Stimulated activated CD4-positive, alpha-beta T cell treated with anti-CD3 and anti-CD28 coated beads, Interleukin-1b, Interleukin-23, amount 100 ng/mL, for 48 hours (primary cell): ENCODE data around the gene ZNF605.
"Not testable (repeated sequence)": the region's sequence is repeated elsewhere in the genome, so short reads cannot be mapped to it uniquely, and the experiment has no call there.

Experiments used
- DNase-seq: peaks from one replicate; pipeline ENCODE4 v3.0.0-alpha.2; 2020

ZNF605 gene

DNA sequence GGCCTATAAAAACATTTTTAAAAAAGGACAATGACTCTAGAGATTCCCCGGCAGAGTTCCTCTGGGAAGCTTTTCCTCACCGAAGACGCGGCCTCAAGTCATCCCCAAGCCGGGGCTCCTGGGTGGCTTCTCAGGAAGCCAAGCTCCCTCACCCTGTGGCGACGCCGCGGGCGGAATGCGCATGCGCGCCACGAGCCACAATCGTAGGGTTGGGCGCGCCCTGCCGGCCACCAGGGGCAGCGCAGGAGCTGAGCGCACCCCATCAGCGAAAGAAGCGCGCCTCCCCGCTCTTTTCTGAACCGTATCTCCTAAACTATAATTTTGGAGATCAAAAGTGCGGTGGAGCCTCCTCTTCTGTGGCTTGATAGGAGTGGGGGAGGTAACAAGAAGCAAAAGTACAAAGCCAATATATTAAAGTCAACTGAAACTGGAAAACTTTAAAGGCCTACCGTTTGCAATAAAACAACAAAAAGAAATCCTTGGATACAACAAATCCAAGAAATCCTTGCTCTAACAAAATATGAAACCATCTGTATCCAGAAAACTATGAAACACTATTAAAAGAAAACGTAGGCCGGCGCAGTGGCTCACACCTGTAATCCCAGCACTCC is 51.3 kb downstream of the ZNF605 start:
- DNase-seq = peak; percentile 91

DNA sequence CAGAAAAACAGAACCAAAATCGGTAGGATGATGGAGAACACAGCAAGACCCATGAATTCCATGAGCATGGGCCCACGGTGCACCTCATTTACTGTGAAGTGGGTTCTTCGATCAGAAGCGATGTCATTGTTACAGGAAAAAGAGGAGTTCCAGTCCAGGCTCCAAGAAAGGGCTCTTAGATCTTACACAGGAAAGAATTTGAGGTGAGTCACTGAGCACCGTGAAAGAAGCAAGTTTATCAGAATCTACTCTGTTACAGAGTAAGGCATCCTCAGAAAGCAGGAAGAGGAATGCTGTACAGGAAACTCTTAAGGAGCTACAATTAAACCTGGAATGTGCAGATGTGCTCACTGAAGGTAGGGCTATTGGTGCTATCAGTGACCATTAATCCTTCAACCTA is 57.1 kb downstream of the ZNF605 start:
- DNase-seq = no peak

DNA sequence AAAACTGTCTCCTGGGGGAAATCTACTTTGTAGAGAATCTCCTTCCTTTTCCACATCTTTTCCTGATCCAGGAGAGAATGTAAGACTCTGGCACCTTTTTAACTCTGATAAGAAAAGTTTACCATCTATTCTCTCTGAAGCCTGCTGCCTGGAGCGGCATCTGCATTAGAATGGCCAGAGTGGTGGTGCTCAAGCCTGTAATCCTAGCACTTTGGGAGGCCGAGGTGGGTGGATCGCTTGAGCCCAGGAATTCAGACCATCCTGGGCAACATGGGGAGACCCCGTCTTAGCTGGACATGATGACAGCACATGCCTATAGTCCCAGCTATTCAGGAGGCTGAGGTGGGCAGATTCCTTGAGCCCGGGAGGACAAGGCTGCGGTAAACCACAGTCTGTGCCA is 67.3 kb downstream of the ZNF605 start:
- DNase-seq = no peak

DNA sequence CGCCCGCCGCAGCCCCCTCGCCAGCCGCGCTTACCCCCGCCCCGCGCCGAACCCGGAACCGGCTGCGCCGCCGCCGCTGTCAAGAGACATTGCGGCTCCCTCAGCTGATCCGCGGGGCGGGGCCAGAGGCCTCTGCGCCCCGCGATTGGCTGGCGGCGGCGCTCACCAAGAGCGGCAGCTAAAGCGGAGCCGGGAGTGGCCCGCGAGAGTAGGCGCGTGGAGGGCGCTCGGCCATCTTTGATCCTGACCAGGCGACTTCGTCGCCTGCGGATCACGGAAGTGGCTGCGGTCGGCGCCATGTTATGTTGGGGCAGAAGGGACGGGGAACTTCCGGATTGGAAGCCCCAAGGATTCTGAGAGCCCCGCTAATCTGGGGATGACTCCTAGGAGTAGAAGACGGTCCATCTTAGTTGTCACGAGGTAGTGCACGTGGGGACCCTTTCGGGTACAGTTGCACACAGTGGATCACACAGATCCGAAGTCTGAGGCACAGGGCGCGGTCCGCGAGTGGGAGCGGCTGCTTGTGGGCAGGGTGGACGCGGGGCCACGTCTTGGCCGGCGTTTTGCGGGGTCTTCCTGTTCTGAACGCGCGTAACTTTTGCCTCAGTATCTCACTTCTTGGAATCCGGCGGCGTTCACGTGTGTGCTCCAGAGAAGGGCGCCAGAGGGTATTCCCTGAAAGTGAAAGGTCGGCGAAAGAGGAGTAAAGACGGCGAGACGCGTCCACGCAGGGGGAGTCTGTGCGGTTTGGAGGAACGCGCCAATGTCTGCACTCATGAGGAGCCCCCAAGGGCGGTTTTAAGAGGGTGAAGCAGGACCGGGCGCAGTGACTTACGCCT is 68.4 kb downstream of the ZNF605 start, which contains the start of gene CHFR:
TSS of gene CHFR (minus strand) at position 93 of the 839 bp plus-strand sequence. CDS start 277 bp downstream, outside the sequence.
- DNase-seq = peak; percentile 97

DNA sequence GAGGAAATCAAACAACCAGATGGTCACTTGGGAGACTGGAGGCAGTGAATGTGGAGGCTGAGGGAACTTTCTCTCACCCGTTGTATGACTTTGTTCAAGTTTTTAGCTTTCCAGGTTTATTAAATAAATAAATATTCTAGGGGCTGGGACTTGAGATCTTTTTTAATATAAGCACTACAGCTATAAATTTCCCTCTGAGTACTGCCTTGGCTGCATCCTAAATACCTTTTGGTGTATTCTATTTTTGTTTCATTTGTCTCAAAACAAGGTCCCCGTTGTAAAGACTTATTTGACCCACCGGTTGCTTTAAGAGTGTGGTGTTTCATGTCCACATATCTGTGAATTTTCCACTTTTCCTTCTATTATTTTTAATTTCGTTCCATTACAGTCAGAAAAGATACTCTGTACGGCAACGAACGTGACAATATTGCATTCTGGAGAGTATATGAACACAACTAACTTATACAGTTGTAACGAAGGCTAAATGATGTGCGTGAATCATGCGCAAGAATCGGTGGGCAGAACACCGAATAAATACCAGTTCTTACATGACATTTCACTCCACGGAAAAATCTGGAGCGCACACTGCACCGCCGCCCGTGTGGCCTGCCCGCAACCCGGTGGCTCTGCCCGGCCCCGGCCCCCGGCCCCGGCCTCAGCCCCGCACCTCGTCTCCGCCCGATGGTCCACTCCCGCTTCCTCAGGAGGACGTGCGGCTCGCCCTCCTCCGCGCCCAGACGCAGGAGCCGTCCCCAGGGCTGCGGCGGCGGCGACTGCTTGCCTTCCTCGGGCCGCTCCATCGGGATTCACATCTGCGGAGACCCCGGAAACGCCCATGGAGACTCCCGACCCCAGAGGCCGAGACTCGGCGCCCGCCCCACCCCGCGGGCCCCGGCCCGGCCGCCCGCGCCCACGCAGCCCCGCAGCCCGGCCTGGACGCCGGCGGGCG is 69.3 kb downstream of the ZNF605 start:
- DNase-seq = peak; percentile 11

DNA sequence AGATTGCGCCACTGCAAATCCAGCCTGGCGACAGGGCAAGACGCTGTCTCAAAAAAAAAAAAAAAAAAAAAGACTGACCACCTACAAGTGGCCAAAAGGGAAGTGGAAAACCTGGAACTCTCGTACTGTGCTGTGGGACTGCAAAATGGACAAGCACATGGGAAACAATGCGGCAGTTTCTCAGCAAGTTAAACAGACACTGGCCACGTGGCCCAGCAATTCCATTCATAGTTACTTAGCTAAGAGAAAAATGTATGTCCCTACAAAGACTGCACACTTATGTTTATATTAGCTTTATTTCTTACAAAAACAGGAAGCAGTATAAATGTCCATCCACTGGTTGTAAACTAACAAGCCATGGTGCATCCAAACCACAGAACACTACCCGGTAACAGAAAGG is 74.3 kb downstream of the ZNF605 start:
- DNase-seq = no peak

DNA sequence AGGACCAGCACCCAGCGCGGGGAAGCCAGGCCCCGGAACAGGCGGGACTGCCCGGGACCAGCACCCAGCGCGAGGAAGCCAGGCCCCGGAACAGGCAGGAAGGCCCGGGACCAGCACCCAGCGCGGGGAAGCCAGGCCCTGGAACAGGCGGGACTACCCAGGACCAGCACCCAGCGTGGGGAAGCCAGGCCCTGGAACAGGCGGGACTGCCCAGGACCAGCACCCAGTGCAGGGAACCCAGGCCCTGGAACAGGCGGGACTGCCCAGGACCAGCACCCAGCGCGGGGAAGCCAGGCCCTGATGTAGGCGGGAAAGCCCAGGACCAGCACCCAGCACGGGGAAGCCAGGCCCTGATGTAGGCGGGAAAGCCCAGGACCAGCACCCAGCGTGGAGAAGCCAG is 81.5 kb downstream of the ZNF605 start:
- DNase-seq = not testable (repeated sequence)

DNA sequence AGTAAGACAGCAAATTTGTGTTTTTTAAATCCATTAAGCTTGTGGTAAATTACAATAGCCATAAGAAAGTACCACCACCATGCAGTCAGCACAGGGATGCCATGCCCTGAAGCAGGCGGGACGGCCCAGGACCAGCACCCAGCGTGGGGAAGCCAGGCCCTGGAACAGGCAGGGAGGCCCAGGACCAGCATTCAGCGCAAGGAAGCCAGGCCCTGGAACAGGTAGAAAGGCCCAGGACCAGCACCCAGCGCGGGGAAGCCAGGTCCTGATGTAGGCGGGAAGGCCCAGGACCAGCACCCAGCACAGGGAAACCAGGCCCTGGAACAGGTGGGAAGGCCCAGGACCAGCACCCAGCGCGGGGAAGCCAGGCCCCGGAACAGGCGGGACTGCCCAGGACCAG is 81.9 kb downstream of the ZNF605 start:
- no peak for DNase-seq

DNA sequence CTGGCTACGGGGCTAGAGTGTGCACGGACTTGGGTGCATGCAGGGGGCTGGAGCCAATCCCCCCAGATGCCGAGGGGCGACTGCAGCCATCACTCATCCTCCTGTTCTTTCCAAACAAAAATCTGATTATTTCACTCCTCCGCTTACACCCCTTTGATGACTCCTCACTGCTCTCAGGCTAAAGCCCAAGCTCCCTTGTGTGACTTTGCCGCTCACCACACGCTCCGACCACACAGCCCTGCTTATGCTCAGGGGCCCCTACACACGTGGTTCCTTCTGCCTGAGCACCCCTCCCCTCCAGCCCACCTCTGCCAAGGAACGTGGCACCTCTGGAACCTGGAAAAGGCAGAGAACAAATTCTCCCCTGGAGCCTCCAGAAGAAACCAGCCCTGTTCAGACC is 82.4 kb downstream of the ZNF605 start:
- DNase-seq = peak; percentile 9

DNA sequence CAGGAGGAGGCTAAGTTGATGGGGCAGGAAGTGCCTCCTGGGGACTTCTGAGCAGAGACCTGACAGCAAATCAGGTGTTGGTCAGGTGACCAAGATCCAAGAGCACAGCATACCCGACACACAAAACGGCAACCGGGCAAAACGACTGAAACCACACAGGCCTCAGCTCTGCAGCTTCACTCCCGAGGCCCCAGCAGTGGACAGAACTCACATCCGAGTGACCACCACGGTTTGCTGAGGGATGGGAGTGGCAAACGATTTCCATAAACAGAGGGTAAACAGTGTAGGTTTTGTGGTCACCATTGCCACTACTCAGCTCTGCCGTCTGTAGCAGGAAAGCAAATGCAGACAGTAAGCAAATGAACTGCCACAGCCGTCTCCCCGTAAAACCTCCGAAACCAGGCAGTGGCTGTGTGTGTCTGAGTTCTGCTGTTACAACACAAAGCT is 83.1 kb downstream of the ZNF605 start:
- peak; percentile 16 for DNase-seq

DNA sequence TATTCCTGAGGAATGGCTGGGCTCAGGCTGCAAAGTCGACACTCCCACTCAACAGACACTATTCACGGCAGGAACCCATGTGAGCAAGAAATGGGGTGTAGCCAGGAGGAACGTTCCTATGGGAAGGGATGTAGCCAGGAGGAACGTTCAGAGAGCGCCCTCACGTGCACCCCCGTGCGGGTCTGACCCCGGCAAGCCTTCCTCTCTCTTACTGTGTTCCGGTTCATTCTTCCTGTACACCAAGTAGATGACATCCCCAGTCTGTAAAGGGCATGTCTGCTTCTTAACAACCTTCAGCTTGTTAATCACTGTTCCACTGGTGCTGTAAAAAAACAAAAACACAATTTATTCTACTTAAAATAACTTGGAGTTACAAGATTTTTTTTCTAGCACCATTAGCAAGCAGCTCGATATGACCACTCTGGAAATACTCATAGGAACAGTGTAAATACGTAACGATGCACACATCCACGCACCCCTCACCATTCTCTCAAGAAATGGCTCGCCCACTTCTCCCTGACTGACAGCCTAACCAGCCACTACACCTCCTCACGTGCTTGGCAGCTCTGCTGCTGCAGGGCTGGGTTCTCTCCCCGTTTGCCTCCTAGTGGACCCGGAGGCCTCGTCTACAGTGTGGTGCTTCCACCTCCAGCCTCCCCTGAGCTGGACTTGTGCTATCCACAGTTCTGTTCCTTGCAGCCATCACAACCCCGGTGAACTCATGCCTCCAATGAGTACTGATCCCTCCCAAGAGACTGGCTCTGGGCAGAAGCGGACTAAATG is 83.8 kb downstream of the ZNF605 start:
- no peak for DNase-seq

DNA sequence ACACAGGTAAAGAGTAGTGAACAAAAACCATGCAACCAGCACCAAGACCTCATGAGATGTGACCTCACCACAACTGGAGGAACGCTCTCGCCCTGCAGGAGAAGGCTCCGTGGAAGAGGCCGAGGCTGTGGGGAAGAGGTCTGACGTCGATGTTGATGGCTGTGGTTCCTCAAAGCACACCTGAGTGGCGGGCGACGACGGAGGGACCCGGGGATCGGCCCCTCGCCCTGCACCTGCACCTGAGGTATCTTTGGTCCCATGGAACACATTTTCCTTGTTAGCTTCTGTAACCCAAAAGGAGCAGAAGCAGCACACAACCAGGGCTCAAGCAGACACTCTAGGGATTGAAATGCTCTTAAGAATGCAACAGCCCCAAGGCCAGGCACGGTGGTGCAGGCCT is 86.6 kb downstream of the ZNF605 start:
- DNase-seq = no peak
